ENCODE results near the gene CHCHD3.

DNA sequence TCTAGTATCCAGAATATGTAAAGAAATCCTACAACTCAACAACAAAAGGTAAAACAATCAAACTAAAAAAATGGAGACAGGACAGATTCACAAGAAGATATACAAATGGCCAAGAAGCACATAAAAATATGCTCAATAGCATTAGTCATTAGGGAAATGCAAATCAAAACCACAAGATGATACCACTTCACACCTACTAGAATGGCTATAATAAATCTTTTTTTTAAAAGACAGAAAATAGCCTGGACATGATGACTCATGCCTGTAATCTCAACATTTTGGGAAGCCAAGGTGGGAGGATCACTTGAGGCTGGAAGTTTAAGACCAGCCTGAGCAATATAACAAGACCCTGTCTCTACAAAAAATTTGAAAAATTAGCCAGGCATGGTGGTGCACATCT is 27.9 kb upstream of the CHCHD3 start:
- no peak for TF ChIP-seq SALL2 (tag by site-specific recombination; IDR thresholded peaks at IDR 0.05; ENCODE audit: borderline replicate concordance)
- TF ChIP-seq TRIM28 (IDR thresholded peaks at IDR 0.05; ENCODE audit: borderline replicate concordance, low read length): no peak
- TF ChIP-seq, protein P1, sequence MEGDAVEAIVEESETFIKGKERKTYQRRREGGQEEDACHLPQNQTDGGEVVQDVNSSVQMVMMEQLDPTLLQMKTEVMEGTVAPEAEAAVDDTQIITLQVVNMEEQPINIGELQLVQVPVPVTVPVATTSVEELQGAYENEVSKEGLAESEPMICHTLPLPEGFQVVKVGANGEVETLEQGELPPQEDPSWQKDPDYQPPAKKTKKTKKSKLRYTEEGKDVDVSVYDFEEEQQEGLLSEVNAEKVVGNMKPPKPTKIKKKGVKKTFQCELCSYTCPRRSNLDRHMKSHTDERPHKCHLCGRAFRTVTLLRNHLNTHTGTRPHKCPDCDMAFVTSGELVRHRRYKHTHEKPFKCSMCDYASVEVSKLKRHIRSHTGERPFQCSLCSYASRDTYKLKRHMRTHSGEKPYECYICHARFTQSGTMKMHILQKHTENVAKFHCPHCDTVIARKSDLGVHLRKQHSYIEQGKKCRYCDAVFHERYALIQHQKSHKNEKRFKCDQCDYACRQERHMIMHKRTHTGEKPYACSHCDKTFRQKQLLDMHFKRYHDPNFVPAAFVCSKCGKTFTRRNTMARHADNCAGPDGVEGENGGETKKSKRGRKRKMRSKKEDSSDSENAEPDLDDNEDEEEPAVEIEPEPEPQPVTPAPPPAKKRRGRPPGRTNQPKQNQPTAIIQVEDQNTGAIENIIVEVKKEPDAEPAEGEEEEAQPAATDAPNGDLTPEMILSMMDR (tag by site-specific recombination; IDR thresholded peaks at IDR 0.05): no peak
- TF ChIP-seq ZNF776 (tag by site-specific recombination; IDR thresholded peaks at IDR 0.05; ENCODE audit: borderline replicate concordance): no peak
- TF ChIP-seq, protein P2, sequence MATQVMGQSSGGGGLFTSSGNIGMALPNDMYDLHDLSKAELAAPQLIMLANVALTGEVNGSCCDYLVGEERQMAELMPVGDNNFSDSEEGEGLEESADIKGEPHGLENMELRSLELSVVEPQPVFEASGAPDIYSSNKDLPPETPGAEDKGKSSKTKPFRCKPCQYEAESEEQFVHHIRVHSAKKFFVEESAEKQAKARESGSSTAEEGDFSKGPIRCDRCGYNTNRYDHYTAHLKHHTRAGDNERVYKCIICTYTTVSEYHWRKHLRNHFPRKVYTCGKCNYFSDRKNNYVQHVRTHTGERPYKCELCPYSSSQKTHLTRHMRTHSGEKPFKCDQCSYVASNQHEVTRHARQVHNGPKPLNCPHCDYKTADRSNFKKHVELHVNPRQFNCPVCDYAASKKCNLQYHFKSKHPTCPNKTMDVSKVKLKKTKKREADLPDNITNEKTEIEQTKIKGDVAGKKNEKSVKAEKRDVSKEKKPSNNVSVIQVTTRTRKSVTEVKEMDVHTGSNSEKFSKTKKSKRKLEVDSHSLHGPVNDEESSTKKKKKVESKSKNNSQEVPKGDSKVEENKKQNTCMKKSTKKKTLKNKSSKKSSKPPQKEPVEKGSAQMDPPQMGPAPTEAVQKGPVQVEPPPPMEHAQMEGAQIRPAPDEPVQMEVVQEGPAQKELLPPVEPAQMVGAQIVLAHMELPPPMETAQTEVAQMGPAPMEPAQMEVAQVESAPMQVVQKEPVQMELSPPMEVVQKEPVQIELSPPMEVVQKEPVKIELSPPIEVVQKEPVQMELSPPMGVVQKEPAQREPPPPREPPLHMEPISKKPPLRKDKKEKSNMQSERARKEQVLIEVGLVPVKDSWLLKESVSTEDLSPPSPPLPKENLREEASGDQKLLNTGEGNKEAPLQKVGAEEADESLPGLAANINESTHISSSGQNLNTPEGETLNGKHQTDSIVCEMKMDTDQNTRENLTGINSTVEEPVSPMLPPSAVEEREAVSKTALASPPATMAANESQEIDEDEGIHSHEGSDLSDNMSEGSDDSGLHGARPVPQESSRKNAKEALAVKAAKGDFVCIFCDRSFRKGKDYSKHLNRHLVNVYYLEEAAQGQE (tag by site-specific recombination; IDR thresholded peaks at IDR 0.05): no peak
- TF ChIP-seq ZIC2 (tag by site-specific recombination; IDR thresholded peaks at IDR 0.05): no peak
- TF ChIP-seq, protein P3, sequence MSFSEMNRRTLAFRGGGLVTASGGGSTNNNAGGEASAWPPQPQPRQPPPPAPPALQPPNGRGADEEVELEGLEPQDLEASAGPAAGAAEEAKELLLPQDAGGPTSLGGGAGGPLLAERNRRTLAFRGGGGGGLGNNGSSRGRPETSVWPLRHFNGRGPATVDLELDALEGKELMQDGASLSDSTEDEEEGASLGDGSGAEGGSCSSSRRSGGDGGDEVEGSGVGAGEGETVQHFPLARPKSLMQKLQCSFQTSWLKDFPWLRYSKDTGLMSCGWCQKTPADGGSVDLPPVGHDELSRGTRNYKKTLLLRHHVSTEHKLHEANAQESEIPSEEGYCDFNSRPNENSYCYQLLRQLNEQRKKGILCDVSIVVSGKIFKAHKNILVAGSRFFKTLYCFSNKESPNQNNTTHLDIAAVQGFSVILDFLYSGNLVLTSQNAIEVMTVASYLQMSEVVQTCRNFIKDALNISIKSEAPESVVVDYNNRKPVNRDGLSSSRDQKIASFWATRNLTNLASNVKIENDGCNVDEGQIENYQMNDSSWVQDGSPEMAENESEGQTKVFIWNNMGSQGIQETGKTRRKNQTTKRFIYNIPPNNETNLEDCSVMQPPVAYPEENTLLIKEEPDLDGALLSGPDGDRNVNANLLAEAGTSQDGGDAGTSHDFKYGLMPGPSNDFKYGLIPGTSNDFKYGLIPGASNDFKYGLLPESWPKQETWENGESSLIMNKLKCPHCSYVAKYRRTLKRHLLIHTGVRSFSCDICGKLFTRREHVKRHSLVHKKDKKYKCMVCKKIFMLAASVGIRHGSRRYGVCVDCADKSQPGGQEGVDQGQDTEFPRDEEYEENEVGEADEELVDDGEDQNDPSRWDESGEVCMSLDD (tag by site-specific recombination; IDR thresholded peaks at IDR 0.05): no peak
